ENCODE results near the gene FMNL3. TPM values are rescaled to one million over a fixed set of nuclear protein-coding genes. Genes with fewer than 3 reads are reported as not detected.

The FMNL3 gene
- total RNA-seq, 2 donors from 2014 or later, result 3.0 to 6.2 TPM

GRCh38 chr12:49693931-49694444, 13.2 kb downstream of the FMNL3 start:
- intact Hi-C loops (cut with DNase I), result no loop called here
- Histone ChIP-seq H3K27ac (no peak overlapping the region), H3K27me3 (no peaks in the 10 kb centered on the region), H3K4me1 (peaks cover 6% of the 10 kb centered on the region), H3K36me3 (replicated peaks in 1 of 2; ENCODE audit: insufficient read depth in 1 of 2, low read depth in 2 of 2) (no peaks in the 10 kb centered on the region), H3K4me3 (no peak overlapping the region), H3K9me3 (no peaks in the 10 kb centered on the region)
- TF ChIP-seq POLR2A (IDR thresholded peaks at IDR 0.05), result no peak
- TF ChIP-seq, protein P1, sequence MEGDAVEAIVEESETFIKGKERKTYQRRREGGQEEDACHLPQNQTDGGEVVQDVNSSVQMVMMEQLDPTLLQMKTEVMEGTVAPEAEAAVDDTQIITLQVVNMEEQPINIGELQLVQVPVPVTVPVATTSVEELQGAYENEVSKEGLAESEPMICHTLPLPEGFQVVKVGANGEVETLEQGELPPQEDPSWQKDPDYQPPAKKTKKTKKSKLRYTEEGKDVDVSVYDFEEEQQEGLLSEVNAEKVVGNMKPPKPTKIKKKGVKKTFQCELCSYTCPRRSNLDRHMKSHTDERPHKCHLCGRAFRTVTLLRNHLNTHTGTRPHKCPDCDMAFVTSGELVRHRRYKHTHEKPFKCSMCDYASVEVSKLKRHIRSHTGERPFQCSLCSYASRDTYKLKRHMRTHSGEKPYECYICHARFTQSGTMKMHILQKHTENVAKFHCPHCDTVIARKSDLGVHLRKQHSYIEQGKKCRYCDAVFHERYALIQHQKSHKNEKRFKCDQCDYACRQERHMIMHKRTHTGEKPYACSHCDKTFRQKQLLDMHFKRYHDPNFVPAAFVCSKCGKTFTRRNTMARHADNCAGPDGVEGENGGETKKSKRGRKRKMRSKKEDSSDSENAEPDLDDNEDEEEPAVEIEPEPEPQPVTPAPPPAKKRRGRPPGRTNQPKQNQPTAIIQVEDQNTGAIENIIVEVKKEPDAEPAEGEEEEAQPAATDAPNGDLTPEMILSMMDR (IDR thresholded peaks at IDR 0.05), result no peak
- ATAC-seq (no peak), DNase-seq (no peak)
- 82 to 83% methylated on average over 8 of the region's 8 CpGs for WGBS, 2 donors

GRCh38 chr12:49692851-49693250, 14.4 kb downstream of the FMNL3 start:
- Histone ChIP-seq H3K27ac (no peak overlapping the region), H3K4me3 (no peak overlapping the region), H3K27me3 (no peaks in the 10 kb centered on the region), H3K36me3 (replicated peaks in 1 of 2; ENCODE audit: insufficient read depth in 1 of 2, low read depth in 2 of 2) (no peaks in the 10 kb centered on the region), H3K4me1 (no peaks in the 10 kb centered on the region), H3K9me3 (no peaks in the 10 kb centered on the region)
- DNase-seq, result no peak
- intact Hi-C loops (cut with DNase I), result no loop called here
- no peak for TF ChIP-seq POLR2A (IDR thresholded peaks at IDR 0.05)
- TF ChIP-seq, protein P1 (IDR thresholded peaks at IDR 0.05), result no peak
- WGBS, 2 donors, result 61 to 66% methylated on average over 3 of the region's 3 CpGs
- ATAC-seq, result no peak

DNA sequence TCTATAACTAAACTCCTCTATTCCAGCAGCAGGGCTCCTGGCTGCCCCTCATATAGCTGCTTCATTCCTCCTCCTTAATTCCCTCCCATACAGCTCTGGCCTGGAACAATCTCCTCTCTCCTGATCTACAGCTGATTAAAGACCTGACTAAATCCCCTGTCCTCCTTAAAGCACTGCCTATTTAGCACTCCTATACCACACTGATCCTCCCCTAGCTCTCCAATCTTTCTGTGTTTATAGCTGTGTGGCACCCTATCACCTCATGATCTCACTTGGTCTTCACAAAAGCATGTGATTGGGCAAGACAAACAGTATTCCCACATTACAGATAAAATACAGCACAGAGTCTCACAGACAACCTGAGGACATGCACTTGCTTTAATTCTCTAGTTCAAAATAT, 17.4 kb downstream of the FMNL3 start:
- DNase-seq (no peak), ATAC-seq (no peak)
- no peak for TF ChIP-seq POLR2A (IDR thresholded peaks at IDR 0.05)
- TF ChIP-seq, protein P1 (IDR thresholded peaks at IDR 0.05), result no peak
- H3K27ac ChIP-seq, result no peak overlapping the region
- intact Hi-C loops (cut with DNase I), result no loop called here
- no peaks in the 10 kb centered on the region for H3K36me3 ChIP-seq (replicated peaks in 1 of 2; ENCODE audit: insufficient read depth in 1 of 2, low read depth in 2 of 2)
- no peaks in the 10 kb centered on the region for H3K9me3 ChIP-seq
- H3K27me3 ChIP-seq, result no peaks in the 10 kb centered on the region
- no peak overlapping the region for H3K4me3 ChIP-seq
- H3K4me1 ChIP-seq, result no peaks in the 10 kb centered on the region

DNA sequence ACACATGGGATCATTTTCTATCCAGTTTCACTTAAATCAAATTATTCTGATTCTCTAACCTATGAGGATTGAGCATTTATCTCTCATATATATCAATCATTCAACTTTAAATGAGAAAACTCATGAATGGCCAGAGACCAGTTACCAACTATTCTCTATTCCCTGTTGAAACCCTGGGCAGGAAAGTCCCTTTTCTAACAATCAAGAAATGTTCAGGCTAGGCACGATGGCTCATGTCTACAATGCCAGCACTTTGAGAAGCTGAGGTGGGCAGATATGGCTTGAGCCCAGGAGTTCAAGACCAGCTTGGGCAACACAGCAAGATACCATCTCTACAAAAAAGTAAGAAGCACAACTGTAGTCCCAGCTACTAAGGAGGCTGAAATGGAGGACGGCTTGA, 18.0 kb downstream of the FMNL3 start:
- intact Hi-C loops (cut with DNase I), result no loop called here
- Histone ChIP-seq H3K4me3 (no peak overlapping the region), H3K4me1 (no peaks in the 10 kb centered on the region), H3K36me3 (replicated peaks in 1 of 2; ENCODE audit: insufficient read depth in 1 of 2, low read depth in 2 of 2) (no peaks in the 10 kb centered on the region), H3K27ac (no peak overlapping the region), H3K9me3 (no peaks in the 10 kb centered on the region), H3K27me3 (no peaks in the 10 kb centered on the region)
- 79 to 81% methylated on average over 2 of the region's 2 CpGs for WGBS, 2 donors
- ATAC-seq, result no peak
- TF ChIP-seq, protein P1 (IDR thresholded peaks at IDR 0.05), result no peak
- no peak for TF ChIP-seq POLR2A (IDR thresholded peaks at IDR 0.05)
- no peak for DNase-seq

DNA sequence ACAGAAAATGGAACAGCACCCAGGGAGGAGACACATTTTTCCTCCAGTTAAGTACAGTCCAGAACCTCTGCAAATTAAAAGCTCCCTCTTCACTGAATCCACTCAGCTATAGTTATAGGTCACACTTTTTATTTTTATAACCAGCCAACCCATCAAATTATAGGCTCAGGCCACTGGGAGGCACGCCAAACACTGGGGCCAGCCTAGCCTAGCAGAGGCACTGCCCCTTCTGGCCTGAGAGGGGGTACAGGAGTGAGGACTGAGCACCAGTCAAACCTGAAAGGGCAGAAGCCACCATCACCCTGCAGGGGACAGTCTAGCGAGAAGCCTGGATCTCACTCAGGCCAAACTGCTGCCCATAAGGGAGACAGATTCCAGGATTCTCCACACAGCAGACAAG, 19.3 kb downstream of the FMNL3 start:
- Histone ChIP-seq H3K9me3 (no peaks in the 10 kb centered on the region), H3K4me3 (no peak overlapping the region), H3K4me1 (no peaks in the 10 kb centered on the region), H3K36me3 (replicated peaks in 1 of 2; ENCODE audit: insufficient read depth in 1 of 2, low read depth in 2 of 2) (no peaks in the 10 kb centered on the region), H3K27me3 (no peaks in the 10 kb centered on the region), H3K27ac (no peak overlapping the region)
- WGBS, 2 donors, result 90 to 97% methylated on average over 2 of the region's 2 CpGs
- ATAC-seq (no peak), DNase-seq (no peak)
- TF ChIP-seq, protein P1 (IDR thresholded peaks at IDR 0.05), result no peak
- no peak for TF ChIP-seq POLR2A (IDR thresholded peaks at IDR 0.05)
- intact Hi-C loops (cut with DNase I), result no loop called here

Data from body of pancreas (tissue), 4 donors.